Measurements from ENCODE around the gene RPS15.

GRCh38 chr19:1417681-1418495 lies 20.3 kb upstream of the RPS15 start:
- TF ChIP-seq EZH2 (IDR thresholded peaks at IDR 0.05; ENCODE audit: borderline replicate concordance, low read depth, low read length, poor library complexity, severe bottlenecking), result no peak
- no peak for TF ChIP-seq CTCF (conservative IDR thresholded peaks at IDR 0.05; ENCODE audit: low read depth, low read length)
